NCI-H2081 treated with DMSO at 0.1 percent for 48 hours (cell line): ENCODE data around the gene PELI1.

Experiments
- DNase-seq: peaks from one replicate; lab custom pipeline; 2025; lab: John Stamatoyannopoulos, UW

Gene PELI1

DNA sequence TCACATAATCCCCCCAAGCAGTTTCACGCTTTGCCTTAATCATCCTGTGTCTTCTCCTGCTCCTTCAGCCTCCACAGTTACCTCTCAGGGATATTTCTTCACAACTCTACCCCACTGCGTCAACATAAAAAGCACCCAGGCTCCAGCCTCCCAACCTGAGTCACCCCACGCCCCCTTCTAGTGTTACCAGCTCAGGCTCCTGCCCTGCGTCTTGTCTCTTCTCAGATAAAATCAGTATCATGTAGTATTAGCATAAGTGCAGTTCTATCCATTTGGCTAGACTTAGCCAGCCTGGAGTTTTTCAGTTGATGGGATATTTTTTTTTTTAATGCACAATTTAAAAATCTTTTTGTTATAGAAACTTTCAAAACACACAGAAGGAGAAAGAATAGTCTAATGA lies 9.6 kb upstream of the PELI1 start:
- no peak for DNase-seq

- no peak for DNase-seq
These were observed 7.3 kb upstream of the PELI1 start for GRCh38 chr2:64151476-64151875.

DNA sequence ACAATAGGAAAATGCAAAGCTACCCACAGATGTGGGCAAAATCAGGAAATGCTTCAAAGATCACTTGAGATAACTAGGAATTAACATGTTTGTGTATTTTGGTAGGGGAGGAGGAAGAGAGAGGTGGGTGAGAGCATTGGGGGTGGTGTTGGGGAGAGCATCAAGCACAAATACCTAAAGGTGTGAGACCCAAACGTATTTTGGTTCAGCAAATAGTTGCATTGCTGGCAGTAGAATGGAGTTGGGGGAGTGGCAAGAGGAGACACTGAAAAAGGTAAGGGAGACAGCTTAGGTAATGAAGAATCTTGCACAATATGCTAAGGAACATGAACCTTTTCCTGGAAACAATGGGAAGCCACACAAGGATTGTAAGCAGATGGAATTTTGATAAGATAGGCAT lies 1.5 kb upstream of the PELI1 start:
- DNase-seq, result no peak

GRCh38 chr2:64145119-64145518 lies 899 bp upstream of the PELI1 start:
- no peak for DNase-seq

DNA sequence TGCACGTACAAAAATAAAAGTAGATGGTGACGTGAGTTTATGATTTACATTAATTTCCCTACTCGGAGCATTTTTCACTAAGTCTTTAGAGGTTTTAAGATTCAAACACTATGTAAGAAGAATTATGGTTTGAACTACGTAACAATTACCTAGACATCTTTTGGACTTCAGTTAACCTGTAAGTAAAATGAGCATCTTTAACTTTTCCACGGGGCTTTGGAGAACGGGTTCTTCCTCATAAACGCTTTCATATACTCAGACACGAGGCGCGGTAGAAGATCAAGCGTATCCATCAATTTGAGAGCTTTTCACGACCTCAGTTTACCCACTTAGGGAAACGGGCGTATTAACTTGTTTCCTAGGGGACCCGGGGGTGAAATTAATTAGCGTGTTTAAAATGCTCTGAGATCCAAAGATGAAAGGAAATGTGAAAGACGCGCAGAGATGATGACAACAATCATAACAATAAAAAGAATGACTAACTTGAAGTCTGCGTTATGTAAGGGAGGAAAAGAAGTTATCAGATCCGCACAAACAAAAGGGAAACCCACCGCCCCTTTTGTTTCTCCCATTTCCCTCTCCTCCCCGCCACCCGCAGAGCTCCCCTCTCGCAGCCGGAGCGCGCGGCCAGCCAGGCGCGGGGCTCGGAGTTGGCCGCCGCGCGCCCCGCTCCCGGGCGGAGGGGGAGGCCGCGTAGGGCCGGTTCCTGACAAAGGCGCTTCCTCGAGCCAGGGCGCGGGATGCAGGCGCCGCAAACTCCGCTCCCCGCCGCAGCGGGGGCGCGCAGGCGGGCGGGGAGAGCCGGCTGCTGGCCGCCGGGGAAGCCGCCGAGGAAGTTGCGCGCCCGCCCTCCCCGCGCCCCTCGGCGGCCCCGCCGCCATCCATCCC lies 807 bp downstream of the PELI1 start:
- peak; percentile 35 for DNase-seq

DNA sequence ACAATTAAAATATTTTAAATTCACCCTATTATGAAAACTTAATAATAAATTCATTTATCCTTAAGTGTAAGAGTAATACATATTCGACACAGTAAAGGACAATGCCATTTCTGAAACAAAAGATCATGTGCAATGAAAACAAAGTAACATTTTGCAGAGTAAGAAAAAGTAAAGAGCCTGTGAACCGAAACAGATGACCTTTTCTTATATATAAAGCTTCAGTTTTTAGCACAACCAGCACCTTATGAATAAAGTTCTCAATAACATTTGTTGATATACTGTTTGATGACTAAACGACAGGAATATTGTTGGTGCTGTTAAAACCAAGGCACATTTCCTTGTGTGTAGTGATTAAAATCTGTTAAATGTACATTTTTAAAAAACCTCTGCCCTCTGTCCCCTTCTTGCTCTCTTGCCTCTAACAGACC lies 1.5 kb downstream of the PELI1 start:
- no peak for DNase-seq

GRCh38 chr2:64141674-64142405 lies 2.4 kb downstream of the PELI1 start:
- no peak for DNase-seq

DNA sequence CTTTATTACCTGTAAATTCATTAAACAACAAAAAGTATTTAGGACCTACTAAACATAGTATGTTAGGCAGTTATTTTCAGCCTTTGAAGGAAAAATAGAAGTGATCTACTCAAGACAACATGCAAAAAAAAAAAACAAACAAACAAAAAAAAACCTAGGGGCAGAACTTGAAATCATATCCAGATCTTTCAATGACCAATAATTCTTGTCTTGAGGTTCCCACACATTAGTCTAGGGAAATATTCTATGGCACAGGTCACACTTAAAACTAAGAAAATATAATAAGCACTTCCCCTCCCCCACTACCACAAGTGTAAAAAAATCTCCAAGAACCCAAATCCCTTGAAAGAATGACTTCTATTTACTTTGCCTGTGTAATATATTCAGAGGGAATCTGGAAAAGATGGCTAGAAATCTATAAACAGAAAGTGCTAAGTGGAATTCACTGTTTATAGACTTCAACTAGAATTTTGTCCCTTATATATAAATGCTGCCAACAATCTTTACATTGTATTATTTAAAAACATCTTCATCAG lies 3.5 kb downstream of the PELI1 start:
- DNase-seq, result no peak

- no peak for DNase-seq
These were observed 4.3 kb downstream of the PELI1 start for GRCh38 chr2:64139956-64140355.

GRCh38 chr2:64137996-64138395 lies 6.2 kb downstream of the PELI1 start:
- no peak for DNase-seq

GRCh38 chr2:64137567-64137966 lies 6.7 kb downstream of the PELI1 start:
- no peak for DNase-seq

DNA sequence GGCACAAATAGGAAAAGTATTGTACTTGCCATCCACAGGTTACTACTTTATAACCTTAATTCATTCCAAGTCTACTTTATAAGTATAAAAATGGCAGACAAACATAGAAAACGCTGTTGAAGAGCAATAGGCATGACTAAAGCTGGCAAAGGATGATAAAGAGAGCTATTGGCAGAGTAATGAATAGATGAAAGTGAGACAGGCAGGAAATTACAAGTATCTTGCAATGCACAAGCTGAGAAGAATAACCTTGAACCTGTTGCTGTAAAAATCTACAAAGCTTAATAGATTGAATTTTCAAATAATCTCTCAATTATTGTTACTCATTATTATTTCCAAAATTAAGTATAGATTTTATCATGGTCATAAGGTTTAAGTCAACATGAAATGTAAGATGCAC lies 8.8 kb downstream of the PELI1 start:
- DNase-seq, result no peak

DNA sequence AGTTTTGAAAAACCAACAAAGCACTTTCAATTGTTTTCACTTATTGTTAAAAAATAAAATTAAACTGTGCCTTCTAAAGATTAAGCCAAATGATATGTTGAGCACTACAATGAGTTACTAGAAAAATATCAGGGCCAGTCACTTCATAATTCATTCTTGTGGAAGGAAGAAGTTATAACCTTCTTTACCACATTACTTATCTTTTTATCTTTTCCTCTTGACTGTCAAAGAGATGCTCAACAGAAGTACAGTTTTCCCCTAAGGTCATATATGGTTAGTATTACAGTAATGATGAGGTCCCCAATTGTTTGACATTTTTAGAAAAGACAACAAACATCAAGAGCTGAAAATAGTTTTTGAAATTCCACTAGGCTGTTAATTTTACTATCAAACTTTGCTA lies 9.4 kb downstream of the PELI1 start:
- DNase-seq, result no peak

DNA sequence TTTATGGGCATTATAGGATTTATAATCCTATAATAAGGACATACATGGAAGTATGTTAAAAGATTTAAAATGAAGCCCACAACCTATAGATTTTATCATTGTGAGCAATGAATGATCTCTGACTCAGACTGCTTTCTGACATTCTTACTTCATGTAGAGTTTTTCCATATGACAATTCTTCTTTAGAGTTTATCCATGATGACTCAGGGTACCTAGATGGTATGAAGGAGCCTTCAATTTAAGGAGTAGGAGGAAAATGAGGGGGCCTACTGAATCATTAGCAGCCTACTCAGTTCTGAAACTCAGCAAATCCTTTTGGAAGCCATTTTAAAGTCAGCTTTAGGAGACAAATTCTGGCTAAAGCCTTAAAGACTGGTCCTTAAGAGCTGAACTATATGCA lies 10.4 kb downstream of the PELI1 start:
- no peak for DNase-seq

- DNase-seq, result no peak
These were observed 10.9 kb downstream of the PELI1 start for GRCh38 chr2:64133354-64133753.

GRCh38 chr2:64130333-64130732 lies 13.9 kb downstream of the PELI1 start:
- no peak for DNase-seq

DNA sequence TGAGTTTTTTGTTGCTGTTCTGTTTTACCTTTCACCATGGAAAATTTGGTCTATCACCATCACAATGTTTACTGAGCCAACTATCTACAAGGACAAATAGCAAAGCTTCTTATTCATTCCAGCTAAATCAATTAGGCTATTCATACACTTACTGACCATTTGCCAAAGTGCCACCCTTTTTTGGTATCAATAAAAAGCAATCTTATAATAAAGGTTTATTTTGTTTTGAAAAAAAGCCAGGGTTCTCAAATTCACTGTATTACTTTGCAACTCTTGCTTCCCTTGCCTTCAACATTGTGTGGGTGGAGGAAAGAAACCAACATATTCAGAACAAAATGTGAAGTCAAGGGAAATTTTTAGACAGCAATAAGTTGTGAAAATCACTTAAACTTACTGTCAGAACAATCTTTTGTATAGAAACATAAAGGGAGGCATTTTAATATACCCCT lies 15.3 kb downstream of the PELI1 start:
- no peak for DNase-seq

- DNase-seq, result no peak
These were observed 15.8 kb downstream of the PELI1 start for GRCh38 chr2:64128406-64128805.

- no peak for DNase-seq
These were observed 17.1 kb downstream of the PELI1 start for GRCh38 chr2:64127119-64127518.

- no peak for DNase-seq
These were observed 17.6 kb downstream of the PELI1 start for GRCh38 chr2:64126601-64127000.

DNA sequence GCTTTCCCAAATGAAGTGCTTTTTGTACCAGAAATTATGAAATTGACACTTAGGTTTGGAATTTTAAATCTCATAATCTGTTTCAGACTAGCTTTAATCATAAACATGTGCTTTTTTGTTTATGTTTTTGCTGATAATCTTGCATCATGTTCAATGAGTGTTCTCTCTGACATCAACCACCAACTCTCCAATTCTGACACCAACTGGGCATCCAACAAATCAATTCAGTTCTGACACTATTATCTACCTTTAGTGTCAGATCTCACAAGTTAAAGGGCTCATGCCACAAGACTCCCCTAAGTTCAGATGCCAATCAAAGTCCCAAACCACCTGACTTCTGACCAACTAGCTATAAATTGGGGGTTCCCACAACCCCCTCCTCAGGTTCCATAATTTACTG lies 19.6 kb downstream of the PELI1 start:
- no peak for DNase-seq

DNA sequence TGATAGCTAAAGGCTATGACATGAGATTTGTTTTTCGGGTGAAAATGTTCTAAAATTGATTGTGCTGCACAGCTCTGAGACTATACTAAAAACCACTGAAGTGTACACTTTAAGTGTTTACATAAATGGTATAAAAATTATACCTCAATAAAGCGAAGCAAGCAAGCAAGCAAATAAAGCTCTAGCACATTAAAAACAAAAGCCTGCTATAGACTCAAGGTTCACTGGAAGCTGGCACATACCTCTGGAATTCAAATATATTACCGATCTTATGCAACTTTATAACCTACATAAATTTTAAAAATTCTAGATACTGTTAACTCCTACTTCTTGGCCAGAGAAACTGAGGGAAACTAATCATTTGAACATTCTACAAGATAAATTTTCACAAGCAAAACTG lies 20.1 kb downstream of the PELI1 start:
- DNase-seq, result no peak

- DNase-seq, result no peak
These were observed 20.5 kb downstream of the PELI1 start for GRCh38 chr2:64123740-64124139.
